HG02970 (cell line): ENCODE measurements around the gene TMEM209.
"Not testable (repeated sequence)": the region's sequence is repeated elsewhere in the genome, so short reads cannot be mapped to it uniquely, and the experiment has no call there.

Source experiments
- ATAC-seq: cut with Tn5 transposase; IDR thresholded peaks from one replicate; pipeline ENCODE4 v1.9.1; 2021; ENCODE audit warnings: mild to moderate bottlenecking, moderate library complexity, moderate number of reproducible peaks; ENCODE audit not compliant: unreplicated experiment, low FRiP score

Gene TMEM209

GRCh38 chr7:130131964-130132875 is 73.0 kb downstream of the TMEM209 start:
- ATAC-seq: no peak

GRCh38 chr7:130131191-130131834 is 73.9 kb downstream of the TMEM209 start:
- no peak for ATAC-seq

GRCh38 chr7:130129011-130129411 is 76.2 kb downstream of the TMEM209 start:
- ATAC-seq: no peak

DNA sequence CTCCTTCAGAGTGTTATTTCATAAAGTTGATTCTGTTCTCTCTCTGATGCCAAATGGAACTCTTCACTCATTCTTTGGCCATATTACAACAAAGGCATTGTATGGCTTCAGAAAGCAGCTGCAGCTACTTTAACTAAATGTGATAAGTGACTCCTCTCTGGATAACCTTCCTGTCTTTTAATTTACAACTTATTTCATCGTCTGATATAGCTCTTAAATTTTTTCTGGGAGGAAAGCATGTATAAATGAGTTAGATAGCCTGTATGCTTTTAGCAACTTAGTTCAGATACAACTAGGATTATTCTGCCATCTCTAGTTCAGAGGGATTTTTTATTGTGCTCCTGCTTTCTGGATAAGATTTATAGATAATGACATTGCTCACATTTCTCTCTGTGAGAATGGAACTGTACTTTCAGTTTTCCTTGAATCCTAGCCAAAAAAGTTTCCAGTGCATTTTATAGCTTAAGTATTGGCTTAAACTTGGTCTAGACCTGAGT is 77.3 kb downstream of the TMEM209 start:
- no peak for ATAC-seq

DNA sequence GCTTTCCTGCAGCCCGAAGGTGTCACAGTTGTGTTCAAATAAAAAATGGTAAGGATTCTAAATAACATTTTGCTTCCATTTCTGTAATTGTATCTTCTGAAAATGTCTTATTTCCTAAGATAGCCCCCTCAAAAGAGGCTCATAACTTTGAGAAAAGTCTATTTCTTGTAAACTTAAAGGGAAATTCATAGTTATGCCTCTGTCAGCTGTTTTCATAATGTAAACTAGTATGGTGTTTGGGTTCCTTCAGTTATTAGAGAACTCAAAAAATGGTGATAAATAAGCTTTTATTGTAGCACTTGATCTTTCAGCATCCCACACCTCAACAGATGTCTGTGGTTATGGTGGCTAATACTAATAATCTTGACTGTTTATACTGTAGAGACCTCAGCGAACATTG is 77.8 kb downstream of the TMEM209 start:
- ATAC-seq: no peak

GRCh38 chr7:130126840-130127239 is 78.4 kb downstream of the TMEM209 start:
- not testable (repeated sequence) for ATAC-seq

GRCh38 chr7:130124711-130125110 is 80.5 kb downstream of the TMEM209 start:
- ATAC-seq: no peak

- no peak for ATAC-seq
These were observed 81.7 kb downstream of the TMEM209 start for GRCh38 chr7:130123501-130123900.

- no peak for ATAC-seq
These were observed 86.4 kb downstream of the TMEM209 start for GRCh38 chr7:130118801-130119200.

DNA sequence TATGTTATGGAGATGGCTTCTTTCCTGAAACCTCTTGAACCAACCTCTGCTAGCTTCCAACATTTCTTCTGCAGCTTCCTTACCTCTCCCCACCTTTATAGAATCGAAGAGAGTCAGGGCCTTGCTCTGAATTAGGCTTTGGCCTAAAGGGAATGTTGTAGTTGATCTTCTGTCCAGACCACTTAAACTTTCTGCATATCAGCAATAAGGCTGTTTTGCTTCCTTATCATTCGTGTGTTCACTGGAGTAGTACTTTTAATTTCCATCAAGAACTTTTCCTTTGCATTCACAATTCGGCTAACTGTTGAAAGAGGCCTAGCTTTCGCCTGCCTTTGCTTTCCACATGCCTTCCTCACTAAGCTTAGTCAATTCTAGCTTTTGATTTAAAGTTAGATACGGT is 86.9 kb downstream of the TMEM209 start:
- ATAC-seq: no peak

- ATAC-seq: no peak
These were observed 90.4 kb downstream of the TMEM209 start for GRCh38 chr7:130114776-130115175.
